Astrocyte of the spinal cord (primary cell): ENCODE results near the gene MEF2D.

Experiments used
- DNase-seq: peaks from one replicate; pipeline ENCODE4 v3.0.0; 2011; ENCODE audit warnings: low read depth, low spot score
- H3K4me3 ChIP-seq: 2 replicates; pipeline ENCODE4 v1.5.1; 2011; ENCODE audit warnings: low read depth, mild to moderate bottlenecking, low read length, moderate library complexity
- in situ Hi-C: cut with HindIII; loops from 2 replicates; pipeline ENCODE4 v1.10.0; 2017; ENCODE audit warnings: low sequenced_read_pairs
- TF ChIP-seq, protein P1 (sequence below): IDR thresholded peaks from 2 replicates; pipeline ENCODE4 v1.5.1; 2012; ENCODE audit warnings: low read depth, mild to moderate bottlenecking, low read length, inconsistent platforms

MEF2D gene

DNA sequence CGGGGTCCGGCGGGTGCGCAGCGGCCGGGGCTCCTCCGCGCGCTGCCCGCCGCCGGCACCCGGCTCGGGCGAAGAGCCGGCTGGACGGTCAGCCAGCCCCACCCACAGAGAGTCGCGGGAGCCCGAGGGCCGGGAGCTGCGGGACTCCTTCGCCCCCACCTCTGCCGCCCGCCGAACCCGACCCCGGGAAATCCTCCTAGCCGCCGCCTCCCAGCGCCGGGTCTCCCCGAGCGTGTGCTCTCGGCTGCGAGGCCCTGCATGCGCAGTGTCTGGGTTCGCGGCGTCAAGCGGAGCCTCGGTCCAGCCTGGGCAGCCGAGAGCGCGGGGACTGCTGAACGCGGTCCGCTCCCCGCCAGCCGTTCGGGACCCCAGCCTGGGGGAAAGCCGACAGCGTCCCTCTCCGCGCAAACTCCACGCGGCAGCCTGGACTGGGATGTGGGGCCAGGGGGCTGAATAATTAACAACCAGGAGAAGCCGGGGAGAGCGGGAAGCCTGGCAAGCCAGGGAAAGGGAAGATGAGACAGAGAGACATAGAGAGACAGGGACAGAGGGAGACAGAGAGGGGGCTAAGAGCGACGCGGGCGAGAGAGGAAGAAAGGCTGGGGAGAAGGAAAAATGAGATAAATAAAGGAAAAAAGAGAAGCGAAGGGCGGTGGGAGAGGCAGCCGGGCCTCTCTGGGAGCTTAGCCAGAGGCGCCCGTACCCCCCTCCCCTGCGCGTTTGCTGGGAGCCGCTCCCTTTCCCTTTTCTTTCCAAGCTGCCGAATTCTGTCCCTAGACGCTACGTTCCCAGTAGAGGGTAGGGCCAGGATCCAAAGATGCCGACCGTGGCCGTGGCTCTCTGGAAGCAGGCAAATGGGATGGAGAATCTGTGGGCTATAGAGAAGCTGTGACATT, 64.2 kb downstream of the MEF2D start:
- in situ Hi-C loops: no loop called here
- H3K4me3 ChIP-seq: no peak overlapping the region
- DNase-seq: no peak
- TF ChIP-seq, protein P1, sequence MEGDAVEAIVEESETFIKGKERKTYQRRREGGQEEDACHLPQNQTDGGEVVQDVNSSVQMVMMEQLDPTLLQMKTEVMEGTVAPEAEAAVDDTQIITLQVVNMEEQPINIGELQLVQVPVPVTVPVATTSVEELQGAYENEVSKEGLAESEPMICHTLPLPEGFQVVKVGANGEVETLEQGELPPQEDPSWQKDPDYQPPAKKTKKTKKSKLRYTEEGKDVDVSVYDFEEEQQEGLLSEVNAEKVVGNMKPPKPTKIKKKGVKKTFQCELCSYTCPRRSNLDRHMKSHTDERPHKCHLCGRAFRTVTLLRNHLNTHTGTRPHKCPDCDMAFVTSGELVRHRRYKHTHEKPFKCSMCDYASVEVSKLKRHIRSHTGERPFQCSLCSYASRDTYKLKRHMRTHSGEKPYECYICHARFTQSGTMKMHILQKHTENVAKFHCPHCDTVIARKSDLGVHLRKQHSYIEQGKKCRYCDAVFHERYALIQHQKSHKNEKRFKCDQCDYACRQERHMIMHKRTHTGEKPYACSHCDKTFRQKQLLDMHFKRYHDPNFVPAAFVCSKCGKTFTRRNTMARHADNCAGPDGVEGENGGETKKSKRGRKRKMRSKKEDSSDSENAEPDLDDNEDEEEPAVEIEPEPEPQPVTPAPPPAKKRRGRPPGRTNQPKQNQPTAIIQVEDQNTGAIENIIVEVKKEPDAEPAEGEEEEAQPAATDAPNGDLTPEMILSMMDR: no peak

DNA sequence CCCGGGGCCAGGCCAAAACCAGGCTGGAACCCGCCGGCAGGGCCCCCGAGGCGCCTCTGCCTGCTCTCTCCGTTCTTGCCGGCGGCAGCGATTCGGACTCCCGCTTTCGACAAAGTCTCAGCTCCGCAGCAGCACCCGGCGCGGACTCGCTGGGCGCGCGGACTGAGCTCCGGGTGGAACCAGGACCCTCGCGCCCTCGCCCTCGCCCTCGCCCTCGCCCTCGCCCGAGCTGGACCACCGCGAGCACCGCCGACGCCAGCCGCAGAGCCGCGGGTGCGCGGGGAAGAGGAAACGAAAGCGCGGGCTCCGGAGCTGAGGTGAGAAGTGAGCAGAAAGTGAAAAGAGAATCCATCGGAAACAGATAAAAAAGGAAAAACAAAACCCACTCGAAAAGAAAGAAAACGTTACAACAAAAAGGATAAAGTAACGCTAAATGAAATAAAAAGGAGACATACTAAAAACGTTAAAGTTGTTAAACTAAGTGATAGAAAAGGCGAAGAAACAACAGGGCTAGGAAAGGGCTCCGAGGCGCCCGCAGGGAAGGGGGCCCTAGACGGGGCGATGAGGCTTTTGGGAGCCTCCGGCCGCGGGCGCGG, 64.9 kb downstream of the MEF2D start:
- DNase-seq: no peak
- TF ChIP-seq, protein P1: no peak
- in situ Hi-C loops: no loop called here
- H3K4me3 ChIP-seq: no peak overlapping the region

DNA sequence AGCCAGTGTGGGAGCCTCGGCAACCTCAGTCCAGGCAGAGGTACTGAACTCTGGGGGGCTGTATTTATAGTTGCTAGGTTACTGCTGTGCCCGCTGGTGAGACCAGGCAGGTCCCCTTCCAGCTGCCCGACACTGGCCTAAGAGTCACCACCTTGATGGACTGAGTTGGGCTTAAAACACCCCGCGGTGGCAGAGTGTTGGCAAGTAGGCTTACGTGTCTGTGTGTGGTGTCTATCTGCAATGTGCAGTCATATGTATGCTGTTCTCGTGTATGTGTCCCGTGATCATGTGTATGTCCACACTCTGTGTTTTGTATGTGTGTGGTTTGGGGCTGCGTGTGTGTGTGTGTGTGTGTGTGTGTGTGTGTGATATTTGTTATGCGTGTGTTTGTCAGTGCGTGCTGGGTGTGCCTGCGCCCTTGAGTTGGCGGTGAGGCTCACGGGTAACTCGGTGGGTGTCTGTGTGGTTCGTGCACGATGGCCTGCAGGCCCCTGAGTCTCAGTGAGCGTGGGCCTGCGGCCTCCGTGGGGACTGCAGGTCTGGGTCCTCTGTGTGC, 65.5 kb downstream of the MEF2D start:
- TF ChIP-seq, protein P1: no peak
- no peak for DNase-seq
- in situ Hi-C loops: no loop called here
- no peak overlapping the region for H3K4me3 ChIP-seq

GRCh38 chr1:156433602-156434001, 67.0 kb downstream of the MEF2D start:
- no peak for DNase-seq
- H3K4me3 ChIP-seq: no peak overlapping the region
- in situ Hi-C loops: no loop called here
- TF ChIP-seq, protein P1: no peak

GRCh38 chr1:156433032-156433431, 67.5 kb downstream of the MEF2D start:
- in situ Hi-C loops: no loop called here
- no peak for DNase-seq
- no peak overlapping the region for H3K4me3 ChIP-seq
- TF ChIP-seq, protein P1: no peak

- TF ChIP-seq, protein P1: no peak
- in situ Hi-C loops: no loop called here
- H3K4me3 ChIP-seq: no peak overlapping the region
- no peak for DNase-seq
Measured at GRCh38 chr1:156432669-156433018, 67.9 kb downstream of the MEF2D start.
